ENCODE data around the gene PKDCC. TPM values are rescaled to one million over a fixed set of nuclear protein-coding genes. Genes with fewer than 3 reads are reported as not detected.
A peak's percentile ranks its signal among the peaks of the same experiment; 100 is the strongest.

The PKDCC gene
- total RNA-seq, 1 donor from 2014 or later: 959 TPM

- no peak overlapping the region for H3K27ac Mint-ChIP-seq (ENCODE audit: unreplicated experiment)
- peaks cover 16% of the 10 kb centered on the region for H3K9me3 Mint-ChIP-seq (ENCODE audit: unreplicated experiment)
- no peak for DNase-seq
- H3K4me3 Mint-ChIP-seq (ENCODE audit: unreplicated experiment): no peak overlapping the region
- peaks cover 15% of the 10 kb centered on the region for H3K27me3 Mint-ChIP-seq (ENCODE audit: unreplicated experiment)
- H3K4me1 Mint-ChIP-seq (ENCODE audit: low read depth, unreplicated experiment): peaks cover 28% of the 10 kb centered on the region
- H3K36me3 Mint-ChIP-seq (ENCODE audit: unreplicated experiment): no peaks in the 10 kb centered on the region
- no peak for TF ChIP-seq CTCF (IDR thresholded peaks at IDR 0.05; ENCODE audit: partially characterized antibody, unreplicated experiment)
Observed at GRCh38 chr2:42067521-42067920, 19.7 kb downstream of the PKDCC start.

GRCh38 chr2:42068571-42069178 lies 20.9 kb downstream of the PKDCC start:
- Mint-ChIP-seq H3K4me1 (ENCODE audit: low read depth, unreplicated experiment) (peaks cover 35% of the 10 kb centered on the region), H3K27ac (ENCODE audit: unreplicated experiment) (peak overlapping the region; percentile 35), H3K4me3 (ENCODE audit: unreplicated experiment) (peak overlapping the region; percentile 64), H3K27me3 (ENCODE audit: unreplicated experiment) (peaks cover 15% of the 10 kb centered on the region), H3K9me3 (ENCODE audit: unreplicated experiment) (peaks cover 17% of the 10 kb centered on the region), H3K36me3 (ENCODE audit: unreplicated experiment) (no peaks in the 10 kb centered on the region)
- DNase-seq: peak; percentile 40
- TF ChIP-seq CTCF (IDR thresholded peaks at IDR 0.05; ENCODE audit: partially characterized antibody, unreplicated experiment): no peak

- Mint-ChIP-seq H3K36me3 (ENCODE audit: unreplicated experiment) (no peaks in the 10 kb centered on the region), H3K4me1 (ENCODE audit: low read depth, unreplicated experiment) (peaks cover 42% of the 10 kb centered on the region), H3K27me3 (ENCODE audit: unreplicated experiment) (peaks cover 15% of the 10 kb centered on the region), H3K4me3 (ENCODE audit: unreplicated experiment) (peak overlapping the region; percentile 21), H3K9me3 (ENCODE audit: unreplicated experiment) (peaks cover 21% of the 10 kb centered on the region), H3K27ac (ENCODE audit: unreplicated experiment) (peak overlapping the region; percentile 72)
- no peak for TF ChIP-seq CTCF (IDR thresholded peaks at IDR 0.05; ENCODE audit: partially characterized antibody, unreplicated experiment)
- no peak for DNase-seq
Observed at GRCh38 chr2:42069568-42069967, 21.7 kb downstream of the PKDCC start.

- Mint-ChIP-seq H3K36me3 (ENCODE audit: unreplicated experiment) (no peaks in the 10 kb centered on the region), H3K27ac (ENCODE audit: unreplicated experiment) (no peak overlapping the region), H3K4me3 (ENCODE audit: unreplicated experiment) (no peak overlapping the region), H3K27me3 (ENCODE audit: unreplicated experiment) (peaks cover 18% of the 10 kb centered on the region), H3K9me3 (ENCODE audit: unreplicated experiment) (peaks cover 21% of the 10 kb centered on the region), H3K4me1 (ENCODE audit: low read depth, unreplicated experiment) (peaks cover 42% of the 10 kb centered on the region)
- no peak for DNase-seq
- TF ChIP-seq CTCF (IDR thresholded peaks at IDR 0.05; ENCODE audit: partially characterized antibody, unreplicated experiment): no peak
Observed at GRCh38 chr2:42071791-42072190, 24.0 kb downstream of the PKDCC start.

- H3K27me3 Mint-ChIP-seq (ENCODE audit: unreplicated experiment): peaks cover 18% of the 10 kb centered on the region
- peaks cover 42% of the 10 kb centered on the region for H3K4me1 Mint-ChIP-seq (ENCODE audit: low read depth, unreplicated experiment)
- H3K27ac Mint-ChIP-seq (ENCODE audit: unreplicated experiment): peak overlapping the region; percentile 92
- no peak for TF ChIP-seq CTCF (IDR thresholded peaks at IDR 0.05; ENCODE audit: partially characterized antibody, unreplicated experiment)
- peak; percentile 65 for DNase-seq
- peak overlapping the region; percentile 42 for H3K4me3 Mint-ChIP-seq (ENCODE audit: unreplicated experiment)
- H3K36me3 Mint-ChIP-seq (ENCODE audit: unreplicated experiment): no peaks in the 10 kb centered on the region
- peaks cover 21% of the 10 kb centered on the region for H3K9me3 Mint-ChIP-seq (ENCODE audit: unreplicated experiment)
Observed at GRCh38 chr2:42072349-42073118, 24.7 kb downstream of the PKDCC start.
